Loucy (cell line): ENCODE data around the gene KRT82.

Experiments
- EZH2phosphoT487 ChIP-seq: fragments of 200-600 bp; IDR thresholded peaks from 2 replicates; pipeline ENCODE4 v1.6.1; 2018; ENCODE audit warnings: antibody characterized with exemption, mild to moderate bottlenecking, moderate library complexity, borderline replicate concordance
- TF ChIP-seq, protein P1 (sequence below): fragments of 200-600 bp; sonication (generic); conservative IDR thresholded peaks from 2 replicates; pipeline ENCODE4 v1.5.1; 2014; ENCODE audit warnings: mild to moderate bottlenecking, antibody characterized with exemption, low read length

DNA sequence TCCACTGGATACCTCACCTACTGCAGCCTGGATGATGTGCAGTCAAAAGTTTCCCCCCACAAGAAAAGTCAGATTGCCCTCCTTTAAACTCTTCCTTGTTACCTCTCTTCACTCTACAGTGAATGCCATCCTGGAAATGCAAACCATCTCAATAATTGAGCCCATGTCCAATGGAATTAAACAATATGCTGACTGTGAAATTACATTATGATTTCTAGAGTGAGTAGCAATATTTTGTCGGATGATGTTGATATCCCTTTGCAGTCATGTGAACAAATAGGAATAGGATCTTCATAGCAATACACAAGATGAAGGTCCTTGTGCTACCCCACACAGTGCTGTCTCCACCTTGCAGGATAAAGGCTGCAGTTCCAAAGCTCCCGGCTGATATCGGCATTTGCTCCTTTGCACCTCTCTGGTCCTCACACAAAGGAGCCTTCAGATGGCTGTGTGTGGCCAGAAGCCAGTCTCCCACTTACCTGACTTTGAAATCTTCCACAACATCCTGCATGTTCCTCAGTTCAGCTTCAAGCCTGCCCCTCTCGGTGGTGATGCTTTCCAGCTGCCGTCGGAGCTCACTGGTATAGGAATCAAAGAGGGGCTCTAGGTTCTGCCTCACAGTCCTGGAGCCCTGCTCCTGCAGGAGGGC is 26.5 kb upstream of the KRT82 start:
- no peak for TF ChIP-seq EZH2phosphoT487
- TF ChIP-seq, protein P1, sequence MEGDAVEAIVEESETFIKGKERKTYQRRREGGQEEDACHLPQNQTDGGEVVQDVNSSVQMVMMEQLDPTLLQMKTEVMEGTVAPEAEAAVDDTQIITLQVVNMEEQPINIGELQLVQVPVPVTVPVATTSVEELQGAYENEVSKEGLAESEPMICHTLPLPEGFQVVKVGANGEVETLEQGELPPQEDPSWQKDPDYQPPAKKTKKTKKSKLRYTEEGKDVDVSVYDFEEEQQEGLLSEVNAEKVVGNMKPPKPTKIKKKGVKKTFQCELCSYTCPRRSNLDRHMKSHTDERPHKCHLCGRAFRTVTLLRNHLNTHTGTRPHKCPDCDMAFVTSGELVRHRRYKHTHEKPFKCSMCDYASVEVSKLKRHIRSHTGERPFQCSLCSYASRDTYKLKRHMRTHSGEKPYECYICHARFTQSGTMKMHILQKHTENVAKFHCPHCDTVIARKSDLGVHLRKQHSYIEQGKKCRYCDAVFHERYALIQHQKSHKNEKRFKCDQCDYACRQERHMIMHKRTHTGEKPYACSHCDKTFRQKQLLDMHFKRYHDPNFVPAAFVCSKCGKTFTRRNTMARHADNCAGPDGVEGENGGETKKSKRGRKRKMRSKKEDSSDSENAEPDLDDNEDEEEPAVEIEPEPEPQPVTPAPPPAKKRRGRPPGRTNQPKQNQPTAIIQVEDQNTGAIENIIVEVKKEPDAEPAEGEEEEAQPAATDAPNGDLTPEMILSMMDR: no peak
